Renal pelvis (tissue), 12 donors: ENCODE results near the gene ERICH3. TPM values are rescaled to one million over a fixed set of nuclear protein-coding genes. Genes with fewer than 3 reads are reported as not detected.

Experiments used
- DNase-seq: peaks from one replicate; pipeline ENCODE4 v3.0.0-alpha.2; 2013
- long read RNA-seq, 16 experiments: transcript quantifications; one replicate each; lab custom pipeline, GENCODE V29; 2026
- polyA plus RNA-seq, 3 donors: library from polyadenylated mRNA; unstranded; fragments of 120-200 nt; gene quantifications; one replicate each; pipeline ENCODE4 v1.2.1, GENCODE V29; 2013; ENCODE audit not compliant: insufficient read length in 3 of 3

Gene ERICH3, protein sequence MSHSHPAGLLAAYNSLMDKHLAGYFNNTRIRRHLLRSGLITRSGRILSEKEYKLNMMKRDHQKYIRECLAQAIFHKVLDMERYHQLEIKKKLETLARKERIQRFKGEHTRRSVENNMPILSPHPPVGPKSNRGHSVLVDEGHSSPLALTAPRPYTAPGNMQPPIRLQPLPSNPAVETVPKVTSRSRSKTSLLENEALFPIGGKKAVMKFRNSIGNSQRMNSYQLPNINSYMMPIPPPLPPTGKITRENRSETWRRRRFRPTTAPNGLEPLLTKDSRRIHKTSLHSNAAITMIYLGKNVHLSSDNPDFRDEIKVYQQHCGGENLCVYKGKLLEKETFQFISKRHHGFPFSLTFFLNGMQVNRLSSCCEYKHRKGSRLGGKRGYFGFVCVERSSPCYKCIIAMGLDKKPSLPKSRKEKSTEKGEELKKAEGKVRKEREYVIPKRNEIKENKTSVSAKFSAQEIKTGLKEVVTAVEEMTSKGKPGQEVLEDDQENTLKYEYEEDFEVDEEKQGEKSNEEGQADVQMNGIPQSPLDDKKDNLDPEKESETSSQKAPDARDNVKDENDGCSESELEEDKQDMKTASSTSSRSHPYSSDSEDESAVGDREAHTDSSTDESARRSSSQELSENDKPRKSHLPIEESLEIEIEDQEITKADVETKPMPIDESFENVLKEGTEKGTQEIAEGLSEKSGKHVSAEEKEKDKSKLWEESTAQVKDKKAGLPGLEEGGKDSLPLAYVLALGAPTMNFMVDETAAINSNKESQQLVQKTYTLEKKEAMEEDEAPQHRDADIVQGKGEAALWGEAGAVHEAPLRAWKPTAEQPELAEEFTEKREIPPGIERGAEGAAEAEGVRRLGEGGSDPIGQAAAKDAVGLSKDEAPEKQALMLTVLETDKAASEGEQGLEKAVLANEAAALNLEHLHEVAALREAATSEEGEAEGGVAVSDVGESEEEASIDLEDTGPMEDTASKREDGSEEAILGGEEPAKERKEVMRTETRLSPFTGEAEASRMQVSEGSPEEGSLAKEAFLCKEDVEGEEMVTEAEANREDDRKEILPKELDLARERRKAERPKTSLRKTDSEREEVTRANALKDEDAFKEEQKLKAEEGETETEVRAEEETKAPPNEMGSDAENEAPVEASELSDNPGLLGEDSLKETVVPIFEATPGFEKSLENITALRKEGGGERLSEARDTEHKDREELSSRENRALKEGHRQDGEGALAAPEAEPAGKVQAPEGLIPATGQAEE (N-terminal part only)
- polyA plus RNA-seq: under 1 TPM; 0.46 to 0.77 (median 0.47) TPM
- long read RNA-seq, donor 1: 0 reads
- long read RNA-seq, donor 2: 0 reads
- long read RNA-seq, donor 3: 0 reads
- long read RNA-seq, donor 4: 0 reads
- long read RNA-seq, donor 5: 0 reads
- long read RNA-seq, donor 6: 0 reads
- long read RNA-seq, donor 7: 0 reads
- long read RNA-seq, donor 8: 0 reads
- long read RNA-seq, donor 9: 0 reads
- long read RNA-seq, donor 10: 0 reads
- long read RNA-seq, donor 11: 0 reads
- long read RNA-seq, donor 12: 0 reads
- long read RNA-seq, donor 13: 0 reads
- long read RNA-seq, donor 14: 0 reads
- long read RNA-seq, donor 15: 0 reads
- long read RNA-seq, donor 16: 0 reads

DNA sequence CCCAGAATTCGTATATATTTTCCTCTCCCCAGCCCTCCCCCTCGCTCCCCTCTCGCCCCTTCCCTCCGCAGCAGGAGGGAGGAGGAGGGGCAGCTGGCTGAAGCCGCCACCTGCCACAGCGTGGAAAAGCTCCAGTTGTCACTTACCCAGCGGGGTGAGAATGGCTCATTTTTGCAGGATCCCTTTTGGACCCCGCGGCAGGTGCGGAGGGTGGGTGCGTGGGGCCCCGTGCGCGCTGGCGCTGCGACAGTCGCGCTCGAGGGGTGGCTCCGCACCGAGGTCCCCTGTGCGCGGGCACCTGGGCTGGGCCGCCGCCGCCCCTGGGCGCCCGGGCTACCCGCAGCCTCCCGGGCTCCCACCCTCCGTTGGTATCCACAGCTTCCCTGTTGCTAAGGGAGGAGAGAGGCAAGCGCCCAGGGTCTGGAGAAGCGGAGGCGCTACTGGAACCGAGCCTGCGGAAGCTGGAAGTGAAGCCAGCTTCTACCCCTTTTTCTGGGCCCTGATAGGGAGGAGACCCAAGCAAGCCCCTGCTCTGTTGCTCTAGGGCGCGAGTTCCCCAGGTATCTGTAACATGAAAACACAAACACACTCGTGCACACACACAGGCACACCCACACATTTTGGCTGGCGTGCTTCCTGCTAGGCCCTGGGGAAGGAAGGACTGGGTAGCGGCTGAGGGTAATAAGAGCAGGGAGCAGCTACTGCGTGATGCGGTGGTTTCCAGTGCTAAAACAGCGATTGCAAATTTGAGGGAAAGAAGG, at the start of gene ERICH3:
Gene ERICH3 (minus strand): TSS at position 442 of the 761 bp plus-strand sequence. CDS start 273 bp downstream, at position 169.
- no peak for DNase-seq

GRCh38 chr1:74717626-74718025, 44.0 kb upstream of the ERICH3 start:
- no peak for DNase-seq

- no peak for DNase-seq
Measured at GRCh38 chr1:74716822-74717221, 43.2 kb upstream of the ERICH3 start.

DNA sequence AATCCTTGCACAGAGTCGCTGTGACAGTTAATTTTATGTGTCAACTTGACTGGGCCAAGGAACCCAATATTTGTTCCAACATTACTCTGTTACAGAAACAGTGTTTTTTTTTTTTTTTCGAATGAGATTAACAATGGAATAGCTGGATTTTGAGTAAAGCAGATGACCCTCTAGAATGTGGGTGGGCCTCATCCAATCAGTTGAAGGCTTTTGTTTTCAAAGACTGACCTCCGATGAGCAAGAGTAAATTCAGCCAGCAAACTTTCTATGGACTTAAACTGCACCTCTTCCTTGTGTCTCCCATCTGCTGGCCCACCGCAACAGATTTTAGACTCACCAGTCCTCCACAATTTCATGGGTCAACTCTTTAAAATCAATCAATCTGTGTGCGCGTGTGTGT, 42.2 kb upstream of the ERICH3 start:
- no peak for DNase-seq

GRCh38 chr1:74715236-74715502, 41.6 kb upstream of the ERICH3 start:
- DNase-seq: no peak

- DNase-seq: no peak
Measured at GRCh38 chr1:74714429-74715235, 41.0 kb upstream of the ERICH3 start.

DNA sequence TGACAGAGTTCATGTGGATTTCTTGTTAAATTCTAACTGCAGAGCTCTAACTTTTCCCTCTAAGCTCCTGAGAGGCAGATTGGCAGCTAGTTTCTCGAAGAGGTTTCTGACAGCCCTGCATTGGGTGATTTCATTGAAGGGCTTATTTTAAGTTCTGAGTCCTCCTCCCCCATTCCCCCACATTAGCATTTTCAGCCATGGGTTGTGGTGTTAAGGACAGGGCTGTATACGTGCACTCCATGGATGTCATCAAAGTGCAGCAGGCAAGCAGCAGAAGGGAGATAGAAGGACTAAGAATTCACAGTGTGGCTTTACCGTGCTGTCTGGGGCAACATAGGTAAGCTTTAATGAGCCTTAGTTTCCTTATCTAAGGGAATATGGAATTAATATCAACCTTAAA, 40.3 kb upstream of the ERICH3 start:
- no peak for DNase-seq

GRCh38 chr1:74712881-74713280, 39.3 kb upstream of the ERICH3 start:
- DNase-seq: no peak

- DNase-seq: no peak
Measured at GRCh38 chr1:74703386-74704182, 30.0 kb upstream of the ERICH3 start.

DNA sequence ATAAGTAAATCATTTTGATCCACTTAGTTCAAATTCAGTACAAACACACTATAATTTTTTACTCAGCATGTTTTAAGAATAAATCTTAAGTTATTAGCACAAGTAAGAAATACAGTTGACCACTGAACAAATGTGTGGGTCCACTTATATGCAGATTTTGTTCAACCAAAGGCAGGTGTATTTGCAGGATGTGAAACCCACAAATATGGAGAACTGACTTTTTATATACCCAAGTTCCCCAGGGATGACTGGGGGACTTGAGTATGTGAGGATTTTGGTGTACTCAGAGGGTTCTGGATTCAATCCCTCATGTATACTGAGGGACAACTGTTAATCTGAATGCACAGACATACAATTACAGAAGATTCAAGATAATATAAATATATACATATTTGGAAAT, 25.7 kb upstream of the ERICH3 start:
- no peak for DNase-seq

DNA sequence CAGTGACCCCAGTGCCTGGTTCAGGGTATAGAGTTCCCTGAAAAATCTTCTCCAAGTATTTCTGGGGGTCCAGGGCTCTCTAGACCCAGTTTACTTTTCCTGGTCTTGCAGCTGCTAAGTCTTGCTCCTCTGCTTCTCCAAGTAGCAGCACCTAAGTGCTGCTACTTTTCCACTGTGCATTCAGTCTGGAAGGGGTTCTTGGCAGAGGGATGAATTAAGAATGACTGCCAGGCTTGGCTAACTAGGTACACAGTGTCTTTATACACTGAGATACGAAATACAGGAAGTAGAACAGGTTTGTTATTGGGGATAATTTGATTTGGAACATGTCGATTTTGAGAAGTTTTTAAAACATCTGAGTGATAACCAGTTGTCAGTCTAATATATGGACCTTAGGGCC, 24.2 kb upstream of the ERICH3 start:
- DNase-seq: no peak

GRCh38 chr1:74693473-74693872, 19.9 kb upstream of the ERICH3 start:
- DNase-seq: no peak

DNA sequence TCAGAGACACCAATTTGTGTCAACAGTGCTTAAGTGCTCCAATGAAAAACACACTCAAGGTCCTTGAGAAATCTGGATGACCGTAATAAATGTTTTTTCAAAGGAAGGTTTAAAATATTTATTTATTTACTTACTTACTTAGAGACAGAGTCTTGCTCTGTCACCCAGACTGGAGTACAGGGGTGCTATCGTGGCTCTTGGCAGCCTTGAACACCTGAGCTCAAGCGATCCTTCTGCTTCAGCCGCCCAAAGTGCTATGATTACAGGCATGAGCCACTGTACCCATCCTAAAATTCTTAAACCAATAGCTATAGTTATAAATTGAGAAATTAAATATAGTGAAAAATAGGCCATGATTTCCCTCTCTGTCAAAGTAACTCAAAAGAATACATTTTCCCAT, 17.3 kb upstream of the ERICH3 start:
- no peak for DNase-seq

DNA sequence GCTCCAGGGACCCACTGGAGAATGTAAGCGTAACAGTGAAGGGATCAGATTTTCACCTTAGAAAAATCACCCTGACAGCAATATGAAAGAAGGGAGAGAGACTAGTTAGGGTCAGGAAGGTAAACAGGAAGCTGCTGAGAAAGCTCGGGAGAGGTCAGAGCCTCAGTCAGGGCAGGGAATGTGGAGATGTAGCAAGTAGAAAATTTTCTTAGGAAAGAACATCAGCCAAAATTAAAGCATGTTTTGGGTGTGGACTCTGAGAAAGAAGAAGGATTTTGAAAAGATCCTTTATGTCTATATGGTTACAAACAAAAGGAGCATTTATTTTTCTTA, 16.7 kb upstream of the ERICH3 start:
- DNase-seq: no peak

- DNase-seq: peak; percentile 68
Measured at GRCh38 chr1:74689621-74690363, 16.2 kb upstream of the ERICH3 start.

- no peak for DNase-seq
Measured at GRCh38 chr1:74686928-74687327, 13.3 kb upstream of the ERICH3 start.

DNA sequence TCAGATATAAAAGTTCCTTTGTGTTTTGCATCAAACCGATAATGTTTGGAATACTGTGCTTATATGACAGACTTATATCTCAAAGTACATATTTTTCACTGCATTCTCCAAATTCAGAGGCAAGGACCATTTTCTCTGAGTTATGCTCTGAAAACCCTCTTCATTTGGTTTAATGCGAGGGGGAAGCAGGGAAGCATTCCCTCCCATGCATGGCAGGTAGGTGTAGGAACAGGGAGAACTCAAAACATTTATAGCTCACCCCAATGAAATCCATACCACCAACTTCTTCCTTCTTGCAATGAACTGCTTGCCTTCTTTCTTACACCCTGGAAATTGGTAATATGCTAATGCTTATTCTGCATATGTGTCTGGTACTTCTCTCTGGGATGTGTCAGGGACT, 10.7 kb upstream of the ERICH3 start:
- DNase-seq: no peak

GRCh38 chr1:74683656-74684055, 10.1 kb upstream of the ERICH3 start:
- DNase-seq: no peak

DNA sequence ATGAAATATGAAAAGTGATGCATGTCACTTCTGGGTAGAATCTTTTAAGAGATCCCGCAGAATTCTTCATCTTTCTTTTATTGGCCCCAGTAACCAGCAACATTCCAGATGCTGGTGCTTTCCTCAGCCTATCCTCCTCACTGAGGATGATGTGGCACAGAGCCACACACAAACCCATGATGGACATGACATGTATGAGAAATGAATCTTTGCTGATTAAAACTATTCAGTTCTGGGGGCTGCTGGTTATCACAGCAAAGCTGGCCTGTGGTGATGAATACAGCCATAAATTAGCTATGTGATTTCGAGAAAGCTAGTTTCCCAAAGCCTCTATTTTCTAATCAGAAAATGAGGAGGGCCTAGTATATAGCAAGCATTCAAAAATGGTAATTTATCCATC, 8.3 kb upstream of the ERICH3 start:
- no peak for DNase-seq
